OCI-LY3 (cell line): Measurements from ENCODE around the gene SAMHD1.
"Not testable (repeated sequence)": the region's sequence is repeated elsewhere in the genome, so short reads cannot be mapped to it uniquely, and the experiment has no call there.

ENCODE experiments used
- H2AFZ ChIP-seq: fragments of 200-600, 300-600 bp; shearing (Covaris generic); 2 replicates; pipeline ENCODE4 v1.6.0; 2014; ENCODE audit warnings: antibody characterized with exemption, low read depth, low read length
- H3K27ac ChIP-seq: fragments of 200-600, 300-600 bp; sonication (generic); 2 replicates; pipeline ENCODE4 v1.5.1; 2014; ENCODE audit warnings: mild to moderate bottlenecking, low read length, moderate library complexity, mixed read lengths
- H3K27me3 ChIP-seq: fragments of 200-600, 300-600 bp; sonication (generic); 2 replicates; pipeline ENCODE4 v1.6.1; 2014; ENCODE audit warnings: low read depth, low read length, mixed read lengths
- H3K36me3 ChIP-seq: fragments of 200-600, 300-600 bp; sonication (generic); replicated peaks from 2 replicates; pipeline ENCODE3; 2014; ENCODE audit warnings: low read depth, low read length, mixed read lengths
- H3K4me1 ChIP-seq: fragments of 300-600, 200-600 bp; sonication (generic); 2 replicates; pipeline ENCODE4 v1.6.1; 2014; ENCODE audit warnings: low read length, mixed read lengths
- H3K4me2 ChIP-seq: fragments of 200-600, 300-600 bp; sonication (generic); 2 replicates; pipeline ENCODE4 v1.6.1; 2014; ENCODE audit warnings: low read length, mixed read lengths
- H3K4me3 ChIP-seq: fragments of 300-600, 200-600 bp; sonication (generic); 2 replicates; pipeline ENCODE4 v1.5.1; 2014; ENCODE audit warnings: antibody characterized with exemption, mild to moderate bottlenecking, low read length, moderate library complexity
- H3K79me2 ChIP-seq: fragments of 300-600, 200-600 bp; shearing (Covaris generic); 2 replicates; pipeline ENCODE4 v1.6.1; 2014; ENCODE audit warnings: mild to moderate bottlenecking, low read length, mixed read lengths
- H3K9ac ChIP-seq: fragments of 300-600, 200-600 bp; shearing (Covaris generic); 2 replicates; pipeline ENCODE4 v1.6.0; 2014; ENCODE audit warnings: mild to moderate bottlenecking, low read length, moderate library complexity
- H3K9me3 ChIP-seq: fragments of 200-600, 300-600 bp; shearing (Covaris generic); 2 replicates; pipeline ENCODE4 v1.6.1; 2014; ENCODE audit warnings: low read length, mixed read lengths; ENCODE audit not compliant: insufficient read depth
- H4K20me1 ChIP-seq: fragments of 200-600, 300-600 bp; sonication (generic); 2 replicates; pipeline ENCODE4 v1.6.1; 2016; ENCODE audit warnings: low read length, mixed read lengths; ENCODE audit not compliant: insufficient read depth
- CTCF ChIP-seq: fragments of 200-600, 300-600 bp; sonication (generic); IDR thresholded peaks from 2 replicates; pipeline ENCODE4 v1.5.1; 2014; ENCODE audit warnings: antibody characterized with exemption, low read length, low read depth
- EZH2phosphoT487 ChIP-seq: fragments of 200-600 bp; shearing (Covaris generic); IDR thresholded peaks from 2 replicates; pipeline ENCODE4 v1.6.1; 2018; ENCODE audit warnings: antibody characterized with exemption, mixed run types, low read depth

SAMHD1 gene

GRCh38 chr20:36845288-36845971, 106.1 kb downstream of the SAMHD1 start:
- Histone ChIP-seq H3K27ac (peak overlapping the region; percentile 95), H3K27me3 (no peaks in the 10 kb centered on the region), H3K9me3 (peaks cover 1% of the 10 kb centered on the region; the same call in 1 of the 2 replicates), H4K20me1 (no peaks in the 10 kb centered on the region), H3K4me3 (peak overlapping the region; percentile 22; the same call in 1 of the 2 replicates), H3K79me2 (peaks cover 24% of the 10 kb centered on the region), H2AFZ (no peak overlapping the region), H3K36me3 (peaks cover under 1% of the 10 kb centered on the region), H3K4me2 (peak overlapping the region; percentile 81), H3K4me1 (peaks cover 82% of the 10 kb centered on the region), H3K9ac (peak overlapping the region; percentile 69)
- TF ChIP-seq EZH2phosphoT487 (no peak), CTCF (no peak)

- H3K9ac ChIP-seq, result peak overlapping the region; percentile 52; the same call in 1 of the 2 replicates
- H3K4me2 ChIP-seq, result peak overlapping the region; percentile 38
- H3K27me3 ChIP-seq, H3K79me2 ChIP-seq, H3K36me3 ChIP-seq, H4K20me1 ChIP-seq, H2AFZ ChIP-seq, H3K4me3 ChIP-seq, H3K9me3 ChIP-seq: not testable (repeated sequence)
- peaks cover 60% of the 10 kb centered on the region for H3K4me1 ChIP-seq
- peak overlapping the region; percentile 95 for H3K27ac ChIP-seq
These were observed 110.5 kb downstream of the SAMHD1 start for GRCh38 chr20:36841030-36841429.
